Spleen (tissue), 11 donors: ENCODE results near the gene ADAMTS6. TPM values are rescaled to one million over a fixed set of nuclear protein-coding genes. Genes with fewer than 3 reads are reported as not detected.

Source experiments
- DNase-seq: peaks from one replicate; pipeline ENCODE4 v3.0.0-alpha.2; 2020
- H3K27ac ChIP-seq, 8 donors: fragments of 200-600 bp; sonication (generic) in 7 of 8; 1 replicate in 4 of 8; 2 replicates in 4 of 8; pipeline versions ENCODE4 v1.5.0 to v1.8.0; 2016 to 2021; ENCODE audit warnings: inconsistent platforms in 4 of 8, mild to moderate bottlenecking in 4 of 8, moderate library complexity in 1 of 8
- H3K27me3 ChIP-seq, 7 donors: fragments of 200-600 bp; sonication (generic) in 6 of 7; replicated peaks in 1 of 7; 1 replicate in 4 of 7; 2 replicates in 3 of 7; pipeline versions ENCODE4 v1.5.0 to v1.8.0; 2016 to 2021; ENCODE audit warnings: inconsistent platforms in 3 of 7, mild to moderate bottlenecking in 1 of 7
- H3K36me3 ChIP-seq, 6 donors: fragments of 200-600 bp; sonication (generic) in 5 of 6; 1 replicate in 4 of 6; 2 replicates in 2 of 6; pipeline versions ENCODE4 v1.5.0 to v1.8.0; 2016 to 2021; ENCODE audit warnings: inconsistent platforms in 2 of 6
- H3K4me1 ChIP-seq, 6 donors: fragments of 200-600 bp; sonication (generic) in 5 of 6; 1 replicate in 3 of 6; 2 replicates in 3 of 6; pipeline versions ENCODE4 v1.5.0 to v1.8.0; 2016 to 2021; ENCODE audit warnings: inconsistent platforms in 3 of 6
- H3K4me3 ChIP-seq, 8 donors: fragments of 200-600 bp; sonication (generic) in 7 of 8; 1 replicate in 4 of 8; 2 replicates in 4 of 8; pipeline versions ENCODE4 v1.5.0 to v1.8.0; 2016 to 2021; ENCODE audit warnings: inconsistent platforms in 4 of 8, mild to moderate bottlenecking in 4 of 8, moderate library complexity in 2 of 8
- H3K9me3 ChIP-seq, 8 donors: fragments of 200-600 bp; sonication (generic) in 7 of 8; 1 replicate in 4 of 8; 2 replicates in 4 of 8; pipeline versions ENCODE4 v1.5.0 to v1.8.0; 2016 to 2021; ENCODE audit warnings: inconsistent platforms in 4 of 8
- POLR2A ChIP-seq, 3 donors: fragments of 450-650 bp; IDR thresholded peaks; one replicate each; pipeline ENCODE4 v1.5.1; 2017; ENCODE audit warnings: antibody characterized with exemption in 3 of 3, mild to moderate bottlenecking in 1 of 3
- POLR2AphosphoS5 ChIP-seq, 3 donors: sonication (generic); formaldehyde crosslinking; IDR thresholded peaks; one replicate each; pipeline ENCODE4 v1.5.1; 2017; ENCODE audit warnings: antibody characterized with exemption in 3 of 3
- WGBS, 5 donors: extraction: QIAGEN DNeasy Blood & Tissue Kit in 3 of 5; methylation state at CpG; one replicate each; pipeline versions ENCODE4 v1.1.5 to v1.1.7; 2013 to 2018; 5-methylcytosine and 5-hydroxymethylcytosine counted together
- intact Hi-C: fragments of 100-400 bp; cut with DNase I; formaldehyde crosslinking; loops from one replicate; pipeline ENCODE4 v1.15.0; 2023; ENCODE audit warnings: low total_unique reads
- polyA plus RNA-seq, 3 donors: library from polyadenylated mRNA; stranded (reverse); fragments of 200-250 nt; gene quantifications; one replicate each; pipeline ENCODE4 v1.2.1, GENCODE V29; 2013
- total RNA-seq, 7 donors: library from RNA; depleted of rRNA in 3 of 7; stranded (reverse); fragments of >200 nt in 3 of 7; fragmentation: NEBNext Ultra II Directional in 4 of 7; extraction: Animal tissue kit (Norgen Biotek cat#: 25700) in 4 of 7; gene quantifications; one replicate each; pipeline versions ENCODE4 v1.1.0 to v1.2.1, GENCODE V29; 2016 to 2021
- TF ChIP-seq, protein P1 (sequence below), 11 experiments: fragments of 200-600 bp in 7 of 11; fragments of 450-650 bp in 4 of 11; sonication (generic) in 4 of 11; IDR thresholded peaks in 8 of 11; conservative IDR thresholded peaks in 3 of 11; 1 replicate in 7 of 11; 2 replicates in 4 of 11; pipeline versions ENCODE4 v1.4.0 to v1.8.0; 2016 to 2021; ENCODE audit warnings: antibody characterized with exemption in 11 of 11, inconsistent platforms in 4 of 11, mild to moderate bottlenecking in 1 of 11
- donor health status: healthy with polysubstance abuse.
- donor health status: DM: no; HTN: no; CAD: no; lungs with moderate emphysema.
- donor health status: DM: no; HTN: no; CAD: no.
- donor health status: Bipolar disorder and iron deficiency.
- donor health status: healthy.
- donor health status: DM: no; HTN: no; CAD: no.
- donor health status: DM: yes; HTN: yes; CAD: no.

Gene ADAMTS6
- total and polyA plus RNA-seq, 10 donors = 1.1 to 16.4 (median 6.3) TPM

DNA sequence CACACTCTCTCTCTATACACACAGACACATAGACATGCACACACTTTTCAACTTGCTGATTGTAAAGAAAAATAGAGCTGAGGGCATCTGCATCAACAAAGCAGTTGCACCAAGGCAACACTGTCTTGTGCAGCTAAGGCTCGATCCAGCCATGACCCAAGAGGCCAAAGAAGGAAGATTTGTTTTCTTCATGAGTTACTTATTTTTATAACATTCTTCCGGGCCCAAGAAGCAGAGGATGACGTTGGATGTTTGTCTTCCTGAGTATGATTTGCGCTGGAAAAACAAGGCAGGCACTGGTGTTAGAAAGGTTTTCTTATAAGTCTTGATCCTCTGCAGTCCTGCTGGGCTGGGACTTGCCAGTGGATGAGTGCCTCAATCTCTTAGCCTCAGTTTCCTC lies 344.1 kb downstream of the ADAMTS6 start:
- Histone ChIP-seq H3K9me3 (no peaks in the 10 kb centered on the region), H3K36me3 (no peaks in the 10 kb centered on the region), H3K27ac (no peak overlapping the region), H3K4me1 (no peaks in the 10 kb centered on the region), H3K27me3 (no peaks in the 10 kb centered on the region), H3K4me3 (no peak overlapping the region)
- no peak for DNase-seq
- TF ChIP-seq POLR2AphosphoS5 (IDR thresholded peaks at IDR 0.05) = no peak
- TF ChIP-seq, protein P1, sequence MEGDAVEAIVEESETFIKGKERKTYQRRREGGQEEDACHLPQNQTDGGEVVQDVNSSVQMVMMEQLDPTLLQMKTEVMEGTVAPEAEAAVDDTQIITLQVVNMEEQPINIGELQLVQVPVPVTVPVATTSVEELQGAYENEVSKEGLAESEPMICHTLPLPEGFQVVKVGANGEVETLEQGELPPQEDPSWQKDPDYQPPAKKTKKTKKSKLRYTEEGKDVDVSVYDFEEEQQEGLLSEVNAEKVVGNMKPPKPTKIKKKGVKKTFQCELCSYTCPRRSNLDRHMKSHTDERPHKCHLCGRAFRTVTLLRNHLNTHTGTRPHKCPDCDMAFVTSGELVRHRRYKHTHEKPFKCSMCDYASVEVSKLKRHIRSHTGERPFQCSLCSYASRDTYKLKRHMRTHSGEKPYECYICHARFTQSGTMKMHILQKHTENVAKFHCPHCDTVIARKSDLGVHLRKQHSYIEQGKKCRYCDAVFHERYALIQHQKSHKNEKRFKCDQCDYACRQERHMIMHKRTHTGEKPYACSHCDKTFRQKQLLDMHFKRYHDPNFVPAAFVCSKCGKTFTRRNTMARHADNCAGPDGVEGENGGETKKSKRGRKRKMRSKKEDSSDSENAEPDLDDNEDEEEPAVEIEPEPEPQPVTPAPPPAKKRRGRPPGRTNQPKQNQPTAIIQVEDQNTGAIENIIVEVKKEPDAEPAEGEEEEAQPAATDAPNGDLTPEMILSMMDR (IDR thresholded peaks at IDR 0.05 in 8 of 11, conservative IDR thresholded peaks at IDR 0.05 in 3 of 11) = no peak
- no peak for TF ChIP-seq POLR2A (IDR thresholded peaks at IDR 0.05)
- WGBS, 5 donors = 58 to 64% (median 59%) methylated on average over 4 of the region's 4 CpGs
- intact Hi-C loops = no loop called here

DNA sequence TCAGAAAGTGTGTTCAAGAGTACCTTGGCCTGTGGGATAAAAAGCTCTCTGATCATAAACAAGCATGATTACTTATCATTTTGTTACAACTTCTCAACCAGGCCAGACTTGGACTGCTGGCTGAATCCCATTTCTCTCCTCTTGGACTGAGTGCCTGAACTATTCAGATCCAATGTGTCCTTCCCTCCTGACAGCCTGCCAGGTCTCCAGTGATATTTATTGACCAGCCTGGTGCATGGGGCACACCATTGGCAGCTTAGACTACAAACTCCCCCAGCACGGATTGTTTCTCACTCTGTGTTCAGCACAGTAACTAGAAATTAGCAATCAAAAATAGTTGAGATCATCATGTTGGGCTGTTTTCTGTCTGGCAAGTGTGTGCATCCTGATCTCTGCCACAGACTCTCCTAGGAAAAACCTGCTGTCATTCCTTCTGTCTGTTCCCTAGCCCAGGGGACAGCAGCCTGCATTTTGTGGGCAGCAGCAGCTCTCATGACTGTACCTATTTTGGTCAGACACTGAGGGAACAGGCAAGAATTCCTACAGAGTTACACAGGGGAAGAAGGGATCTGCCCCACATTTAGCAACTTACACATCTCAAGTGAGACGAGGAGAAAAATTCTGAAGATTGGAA lies 348.1 kb downstream of the ADAMTS6 start:
- TF ChIP-seq, protein P1 (IDR thresholded peaks at IDR 0.05 in 8 of 11, conservative IDR thresholded peaks at IDR 0.05 in 3 of 11) = no peak
- TF ChIP-seq POLR2AphosphoS5 (IDR thresholded peaks at IDR 0.05) (no peak), POLR2A (IDR thresholded peaks at IDR 0.05) (no peak)
- intact Hi-C loops = no loop called here
- Histone ChIP-seq H3K9me3 (no peaks in the 10 kb centered on the region), H3K36me3 (no peaks in the 10 kb centered on the region), H3K4me1 (no peaks in the 10 kb centered on the region), H3K4me3 (no peak overlapping the region), H3K27ac (no peak overlapping the region), H3K27me3 (no peaks in the 10 kb centered on the region)
- 83 to 91% (median 86%) methylated on average over 2 of the region's 2 CpGs for WGBS, 5 donors
- DNase-seq = no peak

DNA sequence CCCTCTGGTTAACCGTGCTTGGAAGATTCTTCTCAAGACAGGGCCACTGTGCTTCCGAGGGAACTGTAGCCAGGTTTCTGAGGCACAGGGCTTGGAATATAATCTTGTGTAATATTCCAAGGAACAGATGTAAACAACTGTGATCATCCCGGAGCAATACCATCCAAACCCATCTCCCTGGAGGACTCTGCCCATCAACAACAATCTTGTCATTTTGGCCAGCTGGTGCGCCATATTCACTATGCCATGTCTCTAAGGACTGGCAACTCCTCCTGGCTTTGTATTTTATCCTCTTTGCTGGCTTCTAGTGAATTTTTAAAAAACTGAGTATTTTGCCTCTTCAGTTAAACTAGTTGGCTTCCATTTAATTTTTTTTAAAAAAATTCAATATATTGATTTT lies 349.3 kb downstream of the ADAMTS6 start:
- H3K27ac ChIP-seq = no peak overlapping the region
- H3K4me3 ChIP-seq = no peak overlapping the region

DNA sequence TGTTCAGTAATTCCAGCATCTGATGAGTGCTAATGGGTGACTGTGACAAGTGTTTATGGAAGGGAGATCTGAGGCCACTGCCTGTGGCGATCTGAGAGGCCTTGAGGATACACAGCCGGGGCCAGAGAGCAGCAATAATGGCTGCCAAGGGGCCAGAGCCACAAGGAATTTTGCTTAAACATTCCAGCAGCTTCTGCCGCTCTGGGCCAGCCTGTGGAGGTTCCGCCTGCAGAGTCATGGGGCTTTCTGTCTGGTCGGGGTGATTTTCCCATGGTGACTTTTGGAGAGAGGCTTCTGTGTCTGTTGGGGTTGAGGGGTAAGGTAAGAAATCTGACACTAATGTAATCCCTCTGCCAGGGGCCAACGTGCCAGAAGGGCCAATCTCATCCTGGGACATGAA lies 353.5 kb downstream of the ADAMTS6 start:
- no peaks in the 10 kb centered on the region for H3K27me3 ChIP-seq
- H3K27ac ChIP-seq = no peak overlapping the region
- H3K4me1 ChIP-seq = no peaks in the 10 kb centered on the region
- DNase-seq = no peak
- H3K4me3 ChIP-seq = no peak overlapping the region
- no peaks in the 10 kb centered on the region for H3K9me3 ChIP-seq
- H3K36me3 ChIP-seq = no peaks in the 10 kb centered on the region
- TF ChIP-seq, protein P1 (IDR thresholded peaks at IDR 0.05 in 8 of 11, conservative IDR thresholded peaks at IDR 0.05 in 3 of 11) = no peak
- TF ChIP-seq POLR2A (IDR thresholded peaks at IDR 0.05) (no peak), POLR2AphosphoS5 (IDR thresholded peaks at IDR 0.05) (no peak)
- intact Hi-C loops = no loop called here
- 77 to 84% (median 80%) methylated on average over 6 of the region's 6 CpGs for WGBS, 5 donors

More for the DNA sequence above, 349.3 kb downstream of the ADAMTS6 start:
- Histone ChIP-seq H3K36me3 (no peaks in the 10 kb centered on the region), H3K4me1 (no peaks in the 10 kb centered on the region), H3K9me3 (no peaks in the 10 kb centered on the region), H3K27me3 (no peaks in the 10 kb centered on the region)
- intact Hi-C loops = no loop called here
- DNase-seq = no peak
- WGBS, 5 donors = 91 to 98% (median 96%) methylated on average over 4 of the region's 4 CpGs
- no peak for TF ChIP-seq POLR2AphosphoS5 (IDR thresholded peaks at IDR 0.05)
- TF ChIP-seq, protein P1 (IDR thresholded peaks at IDR 0.05 in 8 of 11, conservative IDR thresholded peaks at IDR 0.05 in 3 of 11) = no peak
- TF ChIP-seq POLR2A (IDR thresholded peaks at IDR 0.05) = no peak
